ENCODE results near the gene SKAP2.

SKAP2 gene, protein sequence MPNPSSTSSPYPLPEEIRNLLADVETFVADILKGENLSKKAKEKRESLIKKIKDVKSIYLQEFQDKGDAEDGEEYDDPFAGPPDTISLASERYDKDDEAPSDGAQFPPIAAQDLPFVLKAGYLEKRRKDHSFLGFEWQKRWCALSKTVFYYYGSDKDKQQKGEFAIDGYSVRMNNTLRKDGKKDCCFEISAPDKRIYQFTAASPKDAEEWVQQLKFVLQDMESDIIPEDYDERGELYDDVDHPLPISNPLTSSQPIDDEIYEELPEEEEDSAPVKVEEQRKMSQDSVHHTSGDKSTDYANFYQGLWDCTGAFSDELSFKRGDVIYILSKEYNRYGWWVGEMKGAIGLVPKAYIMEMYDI

GRCh38 chr7:26864309-26865093 lies at the start of gene SKAP2:
Gene SKAP2, minus strand, starts transcription at chr7:26864590. Its CDS starts 161 bp downstream, at chr7:26864429.
- DNase-seq: peak; percentile 100

DNA sequence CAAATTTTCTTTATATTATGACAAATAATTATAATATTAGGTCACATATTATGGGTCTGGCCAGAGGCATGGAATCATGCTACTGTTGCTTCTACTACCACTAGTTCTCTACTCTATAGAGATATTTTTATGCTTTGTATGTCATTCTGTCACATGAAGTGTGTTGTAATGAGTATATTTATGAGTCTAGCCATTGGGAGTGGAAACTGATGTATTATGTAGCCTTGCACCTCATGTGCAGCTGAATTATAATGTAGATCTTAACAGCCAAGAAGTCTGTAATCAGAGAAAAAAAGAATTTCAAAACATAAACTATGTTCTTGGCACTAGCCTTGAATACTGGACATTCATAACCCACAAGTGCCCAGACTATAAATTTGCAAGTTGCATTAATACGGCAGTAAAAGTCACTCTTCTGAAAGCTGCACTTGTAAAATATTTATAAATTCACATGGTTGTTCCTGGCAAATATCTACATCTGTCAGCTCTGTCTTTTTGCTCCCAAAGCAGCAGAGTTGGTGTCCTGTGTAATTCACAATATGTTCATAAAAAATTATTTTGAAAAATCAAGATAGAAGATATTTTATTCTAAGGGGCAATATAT lies 48.6 kb upstream of the SKAP2 start:
- DNase-seq: no peak

- DNase-seq: peak; percentile 10
These were observed 47.9 kb upstream of the SKAP2 start for GRCh38 chr7:26912338-26912737.

DNA sequence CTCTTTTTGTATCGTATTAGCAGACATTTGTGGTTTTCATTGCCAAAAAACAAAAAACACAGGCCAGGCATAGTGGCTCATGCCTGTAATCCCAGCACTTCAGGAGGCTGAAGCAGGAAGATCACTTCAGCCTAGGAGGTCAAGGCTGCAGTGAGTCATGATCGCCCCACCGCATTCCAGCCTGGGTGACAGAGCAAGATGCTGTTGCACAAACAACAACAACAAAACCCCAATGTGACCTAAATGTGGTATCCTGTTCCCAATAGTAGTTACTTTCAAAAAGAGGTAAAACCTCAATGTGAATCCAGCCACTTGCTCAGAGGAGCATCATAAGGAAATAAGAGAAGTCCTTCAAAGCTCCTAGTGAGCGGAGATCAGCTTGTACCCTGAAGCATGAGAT lies 45.8 kb upstream of the SKAP2 start:
- DNase-seq: peak; percentile 70

- DNase-seq: no peak
These were observed 35.9 kb upstream of the SKAP2 start for GRCh38 chr7:26900251-26900650.

GRCh38 chr7:26899519-26899918 lies 35.1 kb upstream of the SKAP2 start:
- DNase-seq: no peak

DNA sequence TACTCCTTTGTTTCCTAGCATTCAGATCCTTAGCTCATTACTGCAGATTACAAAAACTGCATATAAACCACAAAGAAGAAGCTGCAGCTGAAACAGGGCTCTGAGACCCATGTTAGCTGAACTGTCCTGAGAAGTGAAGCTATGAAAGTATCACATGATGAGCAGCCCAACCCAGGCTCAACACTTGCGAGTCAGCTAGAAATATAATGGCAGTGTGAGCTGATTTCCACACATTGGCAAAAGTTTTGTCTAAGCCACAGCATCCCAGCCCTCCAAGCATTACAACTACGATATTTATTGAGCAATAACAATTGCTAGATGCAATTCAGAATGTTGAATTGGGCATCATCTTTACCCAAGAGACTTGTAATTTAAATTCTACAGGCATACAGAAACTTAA lies 34.5 kb upstream of the SKAP2 start:
- no peak for DNase-seq

DNA sequence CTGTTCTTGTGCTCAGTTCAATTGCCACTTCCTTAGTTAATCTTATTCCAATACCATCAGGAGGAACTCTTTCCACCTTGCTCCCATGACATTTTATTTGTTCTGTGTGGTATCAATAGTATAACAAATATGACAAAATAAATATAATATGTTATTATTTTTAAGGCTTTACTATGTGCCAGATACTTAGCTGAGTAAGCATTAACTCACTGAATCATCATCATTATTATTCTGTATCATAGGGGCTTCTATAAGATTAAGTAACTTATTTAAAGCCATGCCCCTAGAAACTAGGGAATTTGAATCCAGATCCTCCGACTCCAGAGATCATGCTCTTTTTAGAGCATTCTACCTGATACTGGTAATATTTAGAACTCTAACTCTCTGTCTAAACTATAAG lies 33.5 kb upstream of the SKAP2 start:
- no peak for DNase-seq

- DNase-seq: peak; percentile 78
These were observed 27.3 kb upstream of the SKAP2 start for GRCh38 chr7:26891400-26892350.

GRCh38 chr7:26880852-26881251 lies 16.5 kb upstream of the SKAP2 start:
- no peak for DNase-seq

- no peak for DNase-seq
These were observed 15.3 kb upstream of the SKAP2 start for GRCh38 chr7:26879671-26880070.

GRCh38 chr7:26868841-26869495 lies 4.6 kb upstream of the SKAP2 start:
- peak; percentile 72 for DNase-seq

DNA sequence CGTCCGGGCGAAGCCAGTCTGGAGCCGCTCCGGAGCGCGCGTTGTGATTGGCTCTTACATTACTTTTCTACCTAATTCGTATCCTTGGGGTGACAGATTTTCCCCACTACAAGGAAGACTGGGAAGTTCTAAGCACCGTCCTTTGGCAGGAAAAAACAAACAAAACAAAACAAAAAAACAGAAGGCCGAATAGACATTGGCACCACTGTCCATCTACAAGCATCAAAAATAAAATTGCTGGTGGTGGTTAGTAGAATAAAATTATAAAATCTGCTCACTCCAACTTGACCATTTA lies 651 bp upstream of the SKAP2 start:
- no peak for DNase-seq

DNA sequence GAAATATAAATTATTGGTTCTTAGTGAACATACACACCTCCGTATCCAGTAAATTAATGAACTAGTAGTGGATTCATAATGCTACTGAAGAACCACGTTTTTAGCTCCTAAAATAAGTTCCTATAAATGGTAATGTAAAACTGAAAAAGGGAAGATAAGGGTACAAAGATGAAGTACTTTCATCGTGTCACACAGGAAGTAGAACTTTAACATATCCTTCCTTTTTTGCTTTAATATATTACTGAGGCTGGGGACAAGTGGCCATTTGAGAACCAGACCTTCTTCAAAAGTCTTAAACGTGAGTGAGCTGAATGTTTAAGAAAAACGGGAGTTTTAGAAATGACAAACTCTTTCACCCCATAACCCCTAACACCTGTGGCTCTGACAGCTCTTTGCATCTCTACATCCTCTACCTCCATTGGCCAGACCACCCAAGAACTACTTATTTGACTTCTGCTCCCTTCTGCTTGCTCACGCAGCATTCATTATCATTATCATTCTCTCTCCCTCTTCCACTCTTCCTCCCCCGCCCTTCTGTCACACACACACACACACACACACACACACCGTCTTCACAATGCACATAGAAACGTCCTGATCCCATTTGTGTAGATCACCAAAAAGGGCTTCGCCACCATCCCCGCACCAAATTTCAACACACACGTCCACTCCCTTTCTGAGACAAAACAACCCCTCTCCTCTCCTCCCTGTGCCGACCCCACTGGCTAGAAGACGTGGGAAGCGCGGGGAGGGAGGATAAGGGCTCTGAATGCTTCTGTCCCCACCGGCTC lies 677 bp downstream of the SKAP2 start:
- DNase-seq: peak; percentile 38

DNA sequence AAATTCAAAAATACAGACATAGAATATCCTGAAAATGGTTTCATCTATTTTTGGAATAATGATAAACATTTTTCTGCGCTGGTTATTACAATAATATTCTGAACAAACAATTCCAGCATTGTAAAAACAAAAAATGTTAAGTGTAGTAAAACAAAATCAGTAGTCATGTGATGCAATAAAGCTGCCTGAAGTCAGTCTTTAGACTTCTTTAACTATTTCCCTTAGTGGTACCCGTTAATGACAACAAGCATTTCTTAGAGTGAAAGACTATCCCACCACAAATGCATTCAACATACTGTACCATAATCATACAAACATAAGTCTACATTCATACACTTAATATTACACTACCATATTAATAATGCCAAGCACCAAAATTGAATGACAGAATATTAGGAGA lies 1.6 kb downstream of the SKAP2 start:
- no peak for DNase-seq

- no peak for DNase-seq
These were observed 3.3 kb downstream of the SKAP2 start for GRCh38 chr7:26861050-26861449.

- peak; percentile 34 for DNase-seq
These were observed 4.0 kb downstream of the SKAP2 start for GRCh38 chr7:26860361-26860760.

- DNase-seq: no peak
These were observed 4.7 kb downstream of the SKAP2 start for GRCh38 chr7:26859720-26860119.

GRCh38 chr7:26858735-26859134 lies 5.7 kb downstream of the SKAP2 start:
- peak; percentile 61 for DNase-seq

GRCh38 chr7:26858241-26858715 lies 6.1 kb downstream of the SKAP2 start:
- no peak for DNase-seq

GRCh38 chr7:26857506-26858240 lies 6.7 kb downstream of the SKAP2 start:
- peak; percentile 89 for DNase-seq
